LNCAP (cell line): ENCODE data around the gene BEST1.

Experiments used
- TF ChIP-seq, protein P1 (sequence below): fragments of 450-650 bp; IDR thresholded peaks from 2 replicates; pipeline ENCODE4 v1.5.1; 2017; ENCODE audit warnings: mild to moderate bottlenecking

The BEST1 gene

GRCh38 chr11:61969391-61969758 lies 19.2 kb downstream of the BEST1 start:
- TF ChIP-seq, protein P1, sequence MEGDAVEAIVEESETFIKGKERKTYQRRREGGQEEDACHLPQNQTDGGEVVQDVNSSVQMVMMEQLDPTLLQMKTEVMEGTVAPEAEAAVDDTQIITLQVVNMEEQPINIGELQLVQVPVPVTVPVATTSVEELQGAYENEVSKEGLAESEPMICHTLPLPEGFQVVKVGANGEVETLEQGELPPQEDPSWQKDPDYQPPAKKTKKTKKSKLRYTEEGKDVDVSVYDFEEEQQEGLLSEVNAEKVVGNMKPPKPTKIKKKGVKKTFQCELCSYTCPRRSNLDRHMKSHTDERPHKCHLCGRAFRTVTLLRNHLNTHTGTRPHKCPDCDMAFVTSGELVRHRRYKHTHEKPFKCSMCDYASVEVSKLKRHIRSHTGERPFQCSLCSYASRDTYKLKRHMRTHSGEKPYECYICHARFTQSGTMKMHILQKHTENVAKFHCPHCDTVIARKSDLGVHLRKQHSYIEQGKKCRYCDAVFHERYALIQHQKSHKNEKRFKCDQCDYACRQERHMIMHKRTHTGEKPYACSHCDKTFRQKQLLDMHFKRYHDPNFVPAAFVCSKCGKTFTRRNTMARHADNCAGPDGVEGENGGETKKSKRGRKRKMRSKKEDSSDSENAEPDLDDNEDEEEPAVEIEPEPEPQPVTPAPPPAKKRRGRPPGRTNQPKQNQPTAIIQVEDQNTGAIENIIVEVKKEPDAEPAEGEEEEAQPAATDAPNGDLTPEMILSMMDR = no peak

DNA sequence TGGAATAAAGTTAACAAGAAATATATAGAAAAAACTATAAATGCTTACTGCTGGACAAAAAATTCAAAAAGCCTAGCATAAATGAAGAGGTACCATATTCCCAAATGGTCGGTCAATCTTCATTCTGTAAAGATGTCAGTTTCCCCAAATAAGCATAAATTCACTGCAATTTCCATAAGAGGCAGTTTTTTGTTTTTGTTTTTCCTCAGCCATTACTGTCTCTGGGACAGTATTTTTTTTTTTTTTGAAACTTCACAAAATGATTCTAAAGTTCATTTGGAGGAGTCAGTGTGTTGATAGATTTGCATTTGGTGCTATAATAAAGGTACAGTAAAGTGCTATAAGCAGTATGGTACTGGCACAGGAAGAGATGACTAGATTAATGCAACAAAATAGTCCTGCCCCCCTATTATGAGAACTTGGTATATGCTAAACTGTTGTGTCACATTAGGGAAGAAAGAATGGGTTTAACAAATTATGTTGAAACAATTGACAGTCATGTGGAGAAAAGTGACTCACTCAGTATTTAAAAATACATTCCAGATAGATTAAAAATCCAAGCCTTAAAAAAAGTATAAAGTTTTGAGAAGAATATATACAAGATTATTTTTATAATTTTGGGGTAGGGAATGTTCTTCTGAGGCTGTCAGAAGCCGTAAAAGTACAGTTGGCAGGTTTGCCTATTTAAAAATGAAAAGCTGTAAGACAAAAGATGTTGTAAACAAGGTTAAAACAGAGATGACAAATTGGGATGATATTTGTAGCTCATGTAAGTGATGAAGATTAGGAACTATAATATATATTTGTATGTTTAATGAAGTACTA lies 19.9 kb downstream of the BEST1 start:
- TF ChIP-seq, protein P1 = no peak

DNA sequence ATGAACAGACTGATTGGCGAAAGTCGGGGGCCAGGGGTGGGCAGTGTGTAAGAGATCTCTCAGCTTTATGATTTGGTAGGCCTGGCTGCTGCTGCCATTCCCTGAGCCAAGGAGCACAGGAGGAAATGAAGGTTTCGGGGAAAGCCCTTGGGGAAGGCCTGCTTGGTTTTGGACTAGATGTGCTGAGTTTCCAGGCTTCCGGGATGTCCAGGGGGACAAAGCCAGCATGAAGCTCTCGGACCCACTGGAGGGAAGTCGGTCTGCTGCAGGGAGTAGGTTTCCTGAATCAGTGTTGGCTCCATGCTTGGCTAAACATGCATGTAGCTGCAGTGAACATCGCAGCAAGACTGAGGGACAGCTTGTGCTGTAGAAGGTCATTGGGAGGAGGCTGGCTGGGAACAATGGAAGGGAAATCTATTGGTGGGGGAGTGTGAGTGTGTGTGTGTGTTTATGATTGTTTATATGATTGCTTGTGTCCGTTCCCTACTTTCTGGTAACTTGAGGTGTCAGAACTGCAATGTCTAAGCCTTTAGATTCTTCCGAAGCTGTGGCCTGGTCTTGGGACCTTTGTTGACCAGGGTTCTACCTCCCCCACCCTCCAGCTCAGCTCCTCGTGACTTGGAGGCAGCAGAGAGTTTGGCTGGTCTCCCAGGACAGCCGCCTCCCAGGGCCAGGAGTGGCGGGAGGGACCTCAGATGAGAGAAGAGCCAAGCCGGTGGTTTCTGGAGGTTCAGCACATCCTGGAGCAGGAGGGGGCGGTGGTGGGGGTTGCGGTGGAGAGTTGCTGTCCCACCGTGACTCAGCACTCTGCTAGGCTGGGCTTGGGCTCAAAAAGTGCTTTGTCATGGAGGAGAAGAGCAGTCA lies 21.3 kb downstream of the BEST1 start:
- TF ChIP-seq, protein P1 = no peak

- TF ChIP-seq, protein P1 = no peak
Observed at GRCh38 chr11:61972112-61972671, 22.0 kb downstream of the BEST1 start.

DNA sequence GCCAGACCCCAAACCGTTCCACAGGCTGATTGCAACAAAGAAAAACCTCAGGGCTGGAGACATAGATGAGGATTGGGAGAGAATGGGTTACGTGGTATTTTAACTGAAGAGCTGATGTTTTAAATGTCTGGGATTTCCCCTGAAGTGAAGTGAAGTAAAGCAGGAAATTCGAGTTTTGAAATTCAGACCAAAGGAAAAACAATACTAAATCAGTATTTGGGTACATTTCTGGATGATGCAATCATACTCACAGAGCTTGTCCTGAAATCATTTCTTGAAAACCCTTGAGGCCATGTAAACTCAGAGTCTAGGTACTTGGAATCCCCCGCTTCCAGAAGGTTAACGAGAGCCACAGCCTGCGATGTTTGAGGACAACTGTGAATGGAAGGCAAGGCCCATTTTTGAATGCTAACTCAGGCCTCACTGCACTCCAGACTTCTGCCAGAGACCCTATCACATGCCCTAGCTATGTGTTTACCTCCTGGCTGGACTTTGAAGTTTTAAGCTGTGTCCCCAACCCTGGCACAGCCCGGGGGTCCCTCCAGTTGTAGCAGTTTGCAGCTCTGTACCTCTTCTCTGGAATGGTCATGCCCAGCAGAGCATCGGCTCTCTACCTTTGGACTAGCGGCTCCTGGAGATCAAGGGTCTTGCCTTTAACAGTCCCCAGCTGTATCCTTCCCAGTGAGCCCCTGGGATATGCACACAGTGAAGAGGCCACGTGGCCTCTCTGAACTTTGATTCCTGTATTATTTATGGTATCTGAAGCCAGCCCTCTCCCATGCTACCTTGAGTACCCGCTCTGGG lies 22.7 kb downstream of the BEST1 start:
- TF ChIP-seq, protein P1 = no peak

- TF ChIP-seq, protein P1 = no peak
Observed at GRCh38 chr11:61973476-61974162, 23.5 kb downstream of the BEST1 start.
